GM13977 (cell line): ENCODE measurements around the gene PLCG2.
"Not testable (repeated sequence)": the region's sequence is repeated elsewhere in the genome, so short reads cannot be mapped to it uniquely, and the experiment has no call there.

ENCODE experiments used
- DNase-seq: peaks from one replicate; pipeline ENCODE4 v3.0.0; 2012; ENCODE audit warnings: low spot score
- CTCF ChIP-seq: IDR thresholded peaks from 2 replicates; pipeline ENCODE4 v1.5.1; 2012; ENCODE audit warnings: mild to moderate bottlenecking, control low read depth; ENCODE audit not compliant: insufficient read depth; ENCODE audit errors: extremely low read depth, missing control alignments
- in situ Hi-C: fragments of 300-500 bp; cut with MboI; formaldehyde crosslinking; loops from one replicate; pipeline ENCODE4 v1.12.0; 2022; ENCODE audit warnings: low sequenced_read_pairs, low pct_unique_long_range_greater_than_20kb, mixed read lengths, inconsistent platforms; ENCODE audit not compliant: unreplicated experiment

The PLCG2 gene

GRCh38 chr16:81933361-81933760, 154.3 kb downstream of the PLCG2 start:
- in situ Hi-C loops = no loop called here
- no peak for DNase-seq
- TF ChIP-seq CTCF = no peak

- in situ Hi-C loops, DNase-seq: not testable (repeated sequence)
Observed at GRCh38 chr16:81934711-81935110, 155.6 kb downstream of the PLCG2 start.

GRCh38 chr16:81936209-81937000, 157.3 kb downstream of the PLCG2 start:
- DNase-seq = no peak
- in situ Hi-C loops = no loop called here
- no peak for TF ChIP-seq CTCF

- in situ Hi-C loops = no loop called here
Observed at GRCh38 chr16:81937305-81938038, 158.4 kb downstream of the PLCG2 start.

GRCh38 chr16:81938326-81939163, 159.5 kb downstream of the PLCG2 start:
- no peak for DNase-seq
- in situ Hi-C loops = no loop called here
- TF ChIP-seq CTCF = no peak

More at GRCh38 chr16:81937305-81938038, 158.4 kb downstream of the PLCG2 start:
- no peak for DNase-seq
- no peak for TF ChIP-seq CTCF

GRCh38 chr16:81939164-81940056, 160.3 kb downstream of the PLCG2 start:
- in situ Hi-C loops = no loop called here
- no peak for TF ChIP-seq CTCF

More at GRCh38 chr16:81939164-81940056, 160.3 kb downstream of the PLCG2 start:
- DNase-seq = no peak
